Stimulated activated naive CD8-positive, alpha-beta T cell treated with anti-CD3 and anti-CD28 coated beads, Interleukin-15, amount 100 ng/mL, for 72 hours (primary cell): ENCODE measurements around the gene DNAJC13.

ENCODE experiments used
- ATAC-seq: fragments of 150-1000 bp; cut with Tn5 transposase; 2 replicates; pipeline ENCODE4 v1.10.0; 2021; ENCODE audit warnings: mild to moderate bottlenecking, moderate library complexity
- DNase-seq, 2 donors: peaks; one replicate each; pipeline ENCODE4 v3.0.0; 2021 to 2022
- H3K27ac Mint-ChIP-seq, 2 donors: one replicate each; pipeline ENCODE4 v1.8.0; 2022; ENCODE audit warnings: mild to moderate bottlenecking in 2 of 2, mixed read lengths in 2 of 2, moderate library complexity in 2 of 2
- H3K27me3 Mint-ChIP-seq: one replicate; pipeline ENCODE4 v1.8.0; 2022; ENCODE audit warnings: mixed read lengths
- H3K4me1 Mint-ChIP-seq: one replicate; pipeline ENCODE4 v1.8.0; 2022; ENCODE audit warnings: mild to moderate bottlenecking, mixed read lengths
- H3K4me3 Mint-ChIP-seq, 2 donors: one replicate each; pipeline ENCODE4 v1.8.0; 2022; ENCODE audit warnings: mild to moderate bottlenecking in 2 of 2, mixed read lengths in 2 of 2, moderate library complexity in 1 of 2
- H3K9me3 Mint-ChIP-seq, 2 donors: one replicate each; pipeline ENCODE4 v1.8.0; 2022; ENCODE audit warnings: mixed read lengths in 2 of 2

Gene DNAJC13

GRCh38 chr3:132432639-132433038, 15.3 kb downstream of the DNAJC13 start:
- peak in 1 of 2 donors; percentile 10 for DNase-seq
- H3K27ac Mint-ChIP-seq: peak overlapping the region in 1 of 2 donors; percentile 19
- no peaks in the 10 kb centered on the region for H3K27me3 Mint-ChIP-seq
- H3K4me1 Mint-ChIP-seq: peaks cover 35% of the 10 kb centered on the region
- peak; percentile 87 for ATAC-seq
- H3K9me3 Mint-ChIP-seq: no peaks in the 10 kb centered on the region
- no peak overlapping the region for H3K4me3 Mint-ChIP-seq

- ATAC-seq (no peak), DNase-seq (no peak)
- H3K9me3 Mint-ChIP-seq: no peaks in the 10 kb centered on the region
- no peak overlapping the region for H3K4me3 Mint-ChIP-seq
- peaks cover 35% of the 10 kb centered on the region for H3K4me1 Mint-ChIP-seq
- no peaks in the 10 kb centered on the region for H3K27me3 Mint-ChIP-seq
- H3K27ac Mint-ChIP-seq: no peak overlapping the region
Measured at GRCh38 chr3:132433121-132433520, 15.8 kb downstream of the DNAJC13 start.

- ATAC-seq (peak; percentile 96), DNase-seq (peak in 1 of 2 donors; percentile 14)
- no peaks in the 10 kb centered on the region for H3K9me3 Mint-ChIP-seq
- no peak overlapping the region for H3K27ac Mint-ChIP-seq
- H3K27me3 Mint-ChIP-seq: no peaks in the 10 kb centered on the region
- no peak overlapping the region for H3K4me3 Mint-ChIP-seq
- H3K4me1 Mint-ChIP-seq: peaks cover 32% of the 10 kb centered on the region
Measured at GRCh38 chr3:132435224-132435910, 18.1 kb downstream of the DNAJC13 start.

- no peak for ATAC-seq
- Mint-ChIP-seq H3K27ac (no peak overlapping the region), H3K9me3 (no peaks in the 10 kb centered on the region), H3K27me3 (no peaks in the 10 kb centered on the region), H3K4me1 (peaks cover 30% of the 10 kb centered on the region), H3K4me3 (no peak overlapping the region)
- no peak for DNase-seq
Measured at GRCh38 chr3:132435911-132436425, 18.7 kb downstream of the DNAJC13 start.

- Mint-ChIP-seq H3K27me3 (no peaks in the 10 kb centered on the region), H3K27ac (no peak overlapping the region), H3K9me3 (no peaks in the 10 kb centered on the region), H3K4me3 (no peak overlapping the region), H3K4me1 (peaks cover 6% of the 10 kb centered on the region)
- DNase-seq (no peak), ATAC-seq (no peak)
Measured at GRCh38 chr3:132443421-132443820, 26.1 kb downstream of the DNAJC13 start.

- Mint-ChIP-seq H3K4me3 (no peak overlapping the region), H3K27me3 (no peaks in the 10 kb centered on the region), H3K9me3 (no peaks in the 10 kb centered on the region), H3K27ac (no peak overlapping the region), H3K4me1 (peaks cover 6% of the 10 kb centered on the region)
- ATAC-seq (no peak), DNase-seq (no peak)
Measured at GRCh38 chr3:132444383-132444782, 27.1 kb downstream of the DNAJC13 start.

GRCh38 chr3:132445817-132446216, 28.5 kb downstream of the DNAJC13 start:
- H3K4me1 Mint-ChIP-seq: peaks cover 6% of the 10 kb centered on the region
- ATAC-seq (no peak), DNase-seq (no peak)
- no peak overlapping the region for H3K27ac Mint-ChIP-seq
- no peaks in the 10 kb centered on the region for H3K9me3 Mint-ChIP-seq
- H3K27me3 Mint-ChIP-seq: no peaks in the 10 kb centered on the region
- H3K4me3 Mint-ChIP-seq: no peak overlapping the region

GRCh38 chr3:132448216-132448961, 31.1 kb downstream of the DNAJC13 start:
- no peaks in the 10 kb centered on the region for H3K27me3 Mint-ChIP-seq
- no peak overlapping the region for H3K4me3 Mint-ChIP-seq
- H3K27ac Mint-ChIP-seq: no peak overlapping the region
- H3K9me3 Mint-ChIP-seq: no peaks in the 10 kb centered on the region
- ATAC-seq: no peak
- DNase-seq: no peak
- H3K4me1 Mint-ChIP-seq: no peaks in the 10 kb centered on the region

GRCh38 chr3:132456136-132456535, 38.8 kb downstream of the DNAJC13 start:
- ATAC-seq: no peak
- no peak overlapping the region for H3K27ac Mint-ChIP-seq

GRCh38 chr3:132456571-132456970, 39.3 kb downstream of the DNAJC13 start:
- no peaks in the 10 kb centered on the region for H3K27me3 Mint-ChIP-seq
- H3K9me3 Mint-ChIP-seq: no peaks in the 10 kb centered on the region
- no peaks in the 10 kb centered on the region for H3K4me1 Mint-ChIP-seq
- DNase-seq (no peak), ATAC-seq (no peak)
- no peak overlapping the region for H3K4me3 Mint-ChIP-seq
- no peak overlapping the region for H3K27ac Mint-ChIP-seq

More at GRCh38 chr3:132456136-132456535, 38.8 kb downstream of the DNAJC13 start:
- no peaks in the 10 kb centered on the region for H3K27me3 Mint-ChIP-seq
- no peaks in the 10 kb centered on the region for H3K9me3 Mint-ChIP-seq
- H3K4me3 Mint-ChIP-seq: no peak overlapping the region
- H3K4me1 Mint-ChIP-seq: no peaks in the 10 kb centered on the region
- no peak for DNase-seq

GRCh38 chr3:132457286-132457685, 40.0 kb downstream of the DNAJC13 start:
- DNase-seq (no peak), ATAC-seq (no peak)
- Mint-ChIP-seq H3K4me1 (no peaks in the 10 kb centered on the region), H3K4me3 (no peak overlapping the region), H3K27me3 (no peaks in the 10 kb centered on the region), H3K9me3 (no peaks in the 10 kb centered on the region), H3K27ac (no peak overlapping the region)

- Mint-ChIP-seq H3K4me1 (no peaks in the 10 kb centered on the region), H3K27me3 (no peaks in the 10 kb centered on the region), H3K27ac (no peak overlapping the region), H3K4me3 (no peak overlapping the region), H3K9me3 (no peaks in the 10 kb centered on the region)
- DNase-seq (no peak), ATAC-seq (no peak)
Measured at GRCh38 chr3:132459551-132459950, 42.2 kb downstream of the DNAJC13 start.

GRCh38 chr3:132461544-132461943, 44.2 kb downstream of the DNAJC13 start:
- Mint-ChIP-seq H3K27ac (no peak overlapping the region), H3K9me3 (no peaks in the 10 kb centered on the region), H3K4me3 (no peak overlapping the region), H3K4me1 (no peaks in the 10 kb centered on the region), H3K27me3 (no peaks in the 10 kb centered on the region)
- no peak for DNase-seq
- no peak for ATAC-seq

GRCh38 chr3:132464066-132464465, 46.8 kb downstream of the DNAJC13 start:
- ATAC-seq (no peak), DNase-seq (no peak)

GRCh38 chr3:132469326-132469725, 52.0 kb downstream of the DNAJC13 start:
- no peaks in the 10 kb centered on the region for H3K27me3 Mint-ChIP-seq
- no peak overlapping the region for H3K27ac Mint-ChIP-seq
- no peak overlapping the region for H3K4me3 Mint-ChIP-seq
- ATAC-seq (no peak), DNase-seq (no peak)
- H3K9me3 Mint-ChIP-seq: no peaks in the 10 kb centered on the region
- no peaks in the 10 kb centered on the region for H3K4me1 Mint-ChIP-seq

More at GRCh38 chr3:132464066-132464465, 46.8 kb downstream of the DNAJC13 start:
- H3K27ac Mint-ChIP-seq: no peak overlapping the region
- H3K9me3 Mint-ChIP-seq: no peaks in the 10 kb centered on the region
- H3K4me3 Mint-ChIP-seq: no peak overlapping the region
- no peaks in the 10 kb centered on the region for H3K4me1 Mint-ChIP-seq
- no peaks in the 10 kb centered on the region for H3K27me3 Mint-ChIP-seq

GRCh38 chr3:132486099-132486498, 68.8 kb downstream of the DNAJC13 start:
- no peaks in the 10 kb centered on the region for H3K27me3 Mint-ChIP-seq
- H3K9me3 Mint-ChIP-seq: no peaks in the 10 kb centered on the region
- peak overlapping the region in 1 of 2 donors; percentile 42 for H3K27ac Mint-ChIP-seq
- H3K4me3 Mint-ChIP-seq: no peak overlapping the region
- H3K4me1 Mint-ChIP-seq: no peaks in the 10 kb centered on the region
- DNase-seq (no peak), ATAC-seq (no peak)
